Fibroblast of pulmonary artery (primary cell): ENCODE results near the gene NEURL3.
A peak's percentile ranks its signal among the peaks of the same experiment; 100 is the strongest.

Experiments
- DNase-seq: peaks from one replicate; pipeline ENCODE4 v3.0.0-alpha.2; 2010; ENCODE audit warnings: low read depth
- H3K4me3 ChIP-seq: replicated peaks from 2 replicates; pipeline ENCODE4 v1.5.1; 2011; ENCODE audit warnings: low read depth, mild to moderate bottlenecking, control low read depth, low read length, moderate library complexity
- TF ChIP-seq, protein P1 (sequence below): IDR thresholded peaks from 2 replicates; pipeline ENCODE4 v1.5.1; 2011; ENCODE audit warnings: mild to moderate bottlenecking, control low read depth, low read length, inconsistent platforms; ENCODE audit errors: missing control alignments

Gene NEURL3

DNA sequence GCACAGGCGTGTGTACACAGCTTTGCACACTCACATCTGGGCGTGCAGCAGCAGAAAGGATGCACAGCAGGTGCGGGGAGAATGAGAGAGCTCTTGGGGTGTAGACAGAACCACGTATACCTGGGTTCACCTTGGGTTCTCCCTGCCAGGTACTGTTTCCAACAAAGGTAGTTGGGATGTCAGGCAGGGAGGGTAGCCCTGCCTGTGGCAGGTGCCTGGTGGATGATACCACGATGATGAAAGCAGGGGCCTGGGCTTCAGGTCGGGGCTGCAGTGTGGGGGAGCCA is 24.9 kb upstream of the NEURL3 start:
- TF ChIP-seq, protein P1, sequence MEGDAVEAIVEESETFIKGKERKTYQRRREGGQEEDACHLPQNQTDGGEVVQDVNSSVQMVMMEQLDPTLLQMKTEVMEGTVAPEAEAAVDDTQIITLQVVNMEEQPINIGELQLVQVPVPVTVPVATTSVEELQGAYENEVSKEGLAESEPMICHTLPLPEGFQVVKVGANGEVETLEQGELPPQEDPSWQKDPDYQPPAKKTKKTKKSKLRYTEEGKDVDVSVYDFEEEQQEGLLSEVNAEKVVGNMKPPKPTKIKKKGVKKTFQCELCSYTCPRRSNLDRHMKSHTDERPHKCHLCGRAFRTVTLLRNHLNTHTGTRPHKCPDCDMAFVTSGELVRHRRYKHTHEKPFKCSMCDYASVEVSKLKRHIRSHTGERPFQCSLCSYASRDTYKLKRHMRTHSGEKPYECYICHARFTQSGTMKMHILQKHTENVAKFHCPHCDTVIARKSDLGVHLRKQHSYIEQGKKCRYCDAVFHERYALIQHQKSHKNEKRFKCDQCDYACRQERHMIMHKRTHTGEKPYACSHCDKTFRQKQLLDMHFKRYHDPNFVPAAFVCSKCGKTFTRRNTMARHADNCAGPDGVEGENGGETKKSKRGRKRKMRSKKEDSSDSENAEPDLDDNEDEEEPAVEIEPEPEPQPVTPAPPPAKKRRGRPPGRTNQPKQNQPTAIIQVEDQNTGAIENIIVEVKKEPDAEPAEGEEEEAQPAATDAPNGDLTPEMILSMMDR: no peak
- no peak for DNase-seq

DNA sequence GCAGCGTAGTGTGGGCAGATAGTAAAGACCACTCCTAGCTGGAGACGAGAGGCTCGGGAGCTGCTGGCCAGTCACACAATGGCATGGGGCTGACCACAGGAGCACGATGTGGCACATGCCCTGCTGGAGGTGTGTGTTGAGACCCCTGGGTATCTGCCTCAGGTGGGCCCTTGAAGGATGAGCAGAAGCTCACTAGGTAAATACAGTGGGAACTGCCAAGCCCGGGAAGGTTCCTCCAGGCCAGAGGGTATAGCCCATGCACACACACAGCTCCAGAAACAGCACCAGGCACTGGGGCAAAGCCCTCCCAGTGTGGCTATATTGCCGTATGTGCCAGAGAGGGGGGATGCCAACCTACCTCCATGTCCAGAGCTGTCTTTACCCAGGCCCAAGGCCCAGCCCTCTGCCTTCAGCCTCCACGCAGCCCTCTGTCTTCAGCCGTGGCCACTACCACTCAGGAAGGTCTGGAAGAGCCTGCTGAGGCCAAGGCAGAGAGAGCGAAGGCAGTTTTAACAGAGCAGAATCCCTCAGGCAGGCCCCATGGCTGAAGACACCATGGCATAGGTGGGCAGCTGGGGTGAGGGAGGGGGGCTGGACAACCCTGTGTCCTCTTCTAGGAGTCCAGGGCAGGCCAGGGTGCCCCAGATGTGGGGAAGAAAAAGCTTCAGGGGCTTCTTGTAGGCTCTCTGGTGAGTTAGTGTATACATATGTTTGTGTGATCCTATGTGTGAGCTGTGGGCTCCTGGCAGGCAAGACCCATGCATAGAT is 24.4 kb upstream of the NEURL3 start:
- H3K4me3 ChIP-seq: no peak overlapping the region
- no peak for DNase-seq
- TF ChIP-seq, protein P1: no peak

More for the DNA sequence above, 24.9 kb upstream of the NEURL3 start:
- H3K4me3 ChIP-seq: no peak overlapping the region

DNA sequence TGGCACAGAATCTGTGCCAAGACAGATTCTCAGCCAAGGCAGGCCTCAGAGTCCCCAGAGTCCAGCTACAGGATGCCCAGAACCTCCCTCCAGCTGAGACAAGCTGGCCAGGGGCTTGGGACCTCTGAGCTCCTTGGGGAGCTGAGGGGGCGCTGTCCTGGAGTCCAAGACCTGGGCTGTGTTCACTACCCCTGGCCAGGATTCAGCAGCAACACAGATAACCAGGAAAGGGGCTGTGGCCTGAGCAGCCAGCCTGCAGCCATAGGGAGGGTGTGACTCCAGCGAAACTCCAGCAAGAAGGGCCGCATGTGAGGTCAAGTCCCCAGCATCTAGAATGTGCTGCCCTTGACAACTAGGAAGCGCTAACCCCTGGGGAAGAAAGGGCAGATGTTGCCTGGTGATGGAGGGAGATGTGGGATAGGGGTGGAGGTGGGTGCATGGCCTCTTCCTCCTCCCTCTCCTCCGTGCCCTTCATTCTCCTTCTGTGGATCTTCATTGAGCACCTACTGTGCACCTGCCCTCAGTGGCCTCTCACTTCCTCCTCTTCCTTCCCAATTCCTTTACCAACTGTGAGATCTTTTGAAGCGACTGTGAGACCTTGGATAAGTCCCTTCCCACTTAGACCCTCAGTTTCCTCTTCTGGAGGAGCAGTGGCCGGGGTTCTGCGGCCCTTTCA is 23.7 kb upstream of the NEURL3 start:
- no peak overlapping the region for H3K4me3 ChIP-seq
- no peak for DNase-seq
- TF ChIP-seq, protein P1: no peak

DNA sequence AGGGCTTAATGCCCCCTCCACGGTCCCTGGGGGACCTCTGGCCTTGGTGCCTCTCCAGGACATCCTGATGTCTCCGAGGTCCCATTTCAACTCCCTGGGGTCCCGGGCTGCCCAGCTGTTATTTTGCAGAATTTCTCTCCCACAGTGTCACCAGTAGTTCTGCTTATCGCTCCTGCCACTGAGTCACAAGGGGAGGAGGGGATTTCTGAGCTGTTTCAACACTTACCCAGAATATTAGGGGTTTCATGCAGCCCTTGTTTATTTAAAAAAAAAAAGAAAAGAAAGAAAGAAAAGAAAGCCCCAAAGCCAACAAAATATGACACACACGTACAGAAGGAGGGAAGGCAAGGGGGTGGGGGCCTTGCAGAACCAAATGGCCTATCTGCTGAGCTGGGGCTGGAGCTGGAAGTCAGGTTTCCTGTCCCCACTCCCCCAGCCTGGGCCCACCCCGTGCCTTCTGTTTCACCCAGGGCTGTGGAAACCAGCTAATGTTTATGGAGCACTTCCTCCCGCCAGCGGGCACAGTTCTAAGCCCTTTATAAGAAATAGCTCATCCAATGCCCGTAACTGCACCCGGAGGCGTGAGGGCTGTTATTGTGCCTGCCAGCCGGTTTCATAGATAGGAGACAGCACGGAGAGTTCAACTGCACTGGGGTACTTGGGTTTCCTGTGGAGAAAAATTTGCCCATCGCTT is 23.0 kb upstream of the NEURL3 start:
- H3K4me3 ChIP-seq: peak overlapping the region; percentile 48
- TF ChIP-seq, protein P1: no peak
- peak; percentile 66 for DNase-seq

DNA sequence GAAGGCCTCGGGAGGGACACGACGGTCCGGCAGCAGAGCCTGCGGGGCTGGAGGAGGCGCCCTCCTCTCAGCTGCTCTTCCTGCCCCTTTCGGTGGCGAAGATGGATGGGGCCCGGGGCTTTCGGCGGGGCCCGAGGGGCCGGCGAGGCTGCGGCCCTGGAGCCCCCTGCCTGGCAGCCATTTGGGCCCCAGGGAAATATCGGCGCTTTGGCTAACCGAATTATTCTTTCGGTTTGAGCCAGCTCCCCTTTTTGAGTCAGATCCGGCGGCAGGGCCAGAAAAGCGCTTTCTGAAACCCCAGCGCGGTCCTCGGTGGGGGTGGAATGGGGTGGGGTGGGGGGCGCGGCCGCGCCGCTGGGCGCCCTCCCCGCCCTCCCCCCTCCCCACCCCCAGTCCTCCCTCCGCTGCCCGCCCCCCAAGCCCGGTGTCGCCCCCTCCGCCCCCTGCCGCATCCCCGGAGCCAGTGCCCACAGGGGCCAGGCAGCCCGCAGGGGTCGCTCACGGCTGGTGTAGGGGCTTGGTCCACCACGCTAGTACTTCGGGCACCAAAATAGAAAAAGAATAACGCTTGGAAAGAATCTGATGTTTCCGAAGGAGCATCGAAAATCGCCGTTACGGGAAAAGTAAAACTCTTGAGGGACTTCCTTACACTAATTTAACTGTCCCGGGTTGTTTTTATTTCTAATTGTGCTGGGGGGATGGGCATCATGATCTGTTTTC is 22.3 kb upstream of the NEURL3 start:
- DNase-seq: peak; percentile 48
- peak overlapping the region; percentile 48 for H3K4me3 ChIP-seq
- TF ChIP-seq, protein P1: peak; percentile 36

DNA sequence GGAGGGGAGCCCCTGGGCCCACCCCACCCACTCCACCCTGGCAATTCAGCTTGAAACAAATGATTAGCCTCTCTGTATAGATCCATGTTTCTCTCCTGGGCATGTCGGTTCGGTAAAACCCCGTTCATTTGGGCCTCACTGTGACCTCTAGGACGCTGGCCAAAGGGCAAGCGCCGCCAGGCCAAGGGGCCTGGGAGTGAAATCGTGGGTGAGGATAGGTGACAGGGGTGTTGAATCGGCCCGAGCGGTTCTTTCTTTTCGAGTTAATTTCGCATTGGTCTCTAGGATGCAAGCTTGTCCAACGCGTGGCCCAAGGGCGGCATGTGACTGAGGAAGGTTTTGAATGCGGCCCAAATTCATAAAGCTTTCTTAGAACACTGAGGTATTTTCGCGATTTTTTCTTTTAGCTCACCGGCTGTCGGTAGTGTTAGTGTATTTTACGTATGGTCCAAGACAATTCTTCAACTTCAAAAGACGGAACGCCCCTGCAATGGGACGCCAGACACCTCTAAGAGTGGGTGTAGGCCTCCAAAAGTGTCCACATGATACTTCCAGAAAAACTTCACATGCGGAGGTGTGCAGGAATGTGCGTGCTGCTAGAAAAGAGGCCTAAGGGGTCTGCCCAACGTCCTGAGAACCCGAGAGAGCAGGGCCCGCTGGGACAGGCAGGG is 21.6 kb upstream of the NEURL3 start:
- TF ChIP-seq, protein P1: no peak
- H3K4me3 ChIP-seq: peak overlapping the region; percentile 48
- no peak for DNase-seq
